CD4-positive, alpha-beta T cell treated with Interleukin-21 for 1 hour (primary cell): ENCODE measurements around the gene NAT14.
"Not testable (repeated sequence)": the region's sequence is repeated elsewhere in the genome, so short reads cannot be mapped to it uniquely, and the experiment has no call there.

Experiments
- DNase-seq: peaks from one replicate; pipeline ENCODE4 v3.0.0-alpha.2; 2020

NAT14 gene

GRCh38 chr19:55484593-55485438 lies at the start of gene NAT14:
NAT14 (plus strand) TSS chr19:55485188; CDS start chr19:55485709, 521 bp downstream.
- peak; percentile 72 for DNase-seq

GRCh38 chr19:55436847-55437246 lies 48.1 kb upstream of the NAT14 start:
- no peak for DNase-seq

GRCh38 chr19:55437410-55437809 lies 47.6 kb upstream of the NAT14 start:
- DNase-seq, result peak; percentile 17

- no peak for DNase-seq
Observed at GRCh38 chr19:55439052-55439451, 45.9 kb upstream of the NAT14 start.

GRCh38 chr19:55440411-55441105 lies 44.4 kb upstream of the NAT14 start:
- DNase-seq, result no peak

GRCh38 chr19:55441319-55441691 lies 43.7 kb upstream of the NAT14 start:
- DNase-seq, result no peak

- DNase-seq, result no peak
Observed at GRCh38 chr19:55441692-55442321, 43.2 kb upstream of the NAT14 start.

GRCh38 chr19:55442372-55442961 lies 42.5 kb upstream of the NAT14 start:
- no peak for DNase-seq

- no peak for DNase-seq
Observed at GRCh38 chr19:55443045-55443823, 41.8 kb upstream of the NAT14 start, which contains the start of gene SHISA7. SHISA7 (minus strand) TSS chr19:55443300; CDS start chr19:55442863, 437 bp downstream.

GRCh38 chr19:55443824-55444480 lies 41.0 kb upstream of the NAT14 start:
- DNase-seq, result no peak

GRCh38 chr19:55444646-55445045 lies 40.3 kb upstream of the NAT14 start:
- DNase-seq, result no peak

- no peak for DNase-seq
Observed at GRCh38 chr19:55446060-55446459, 38.9 kb upstream of the NAT14 start.

GRCh38 chr19:55447421-55448174 lies 37.4 kb upstream of the NAT14 start:
- DNase-seq, result no peak

GRCh38 chr19:55448175-55448490 lies 36.9 kb upstream of the NAT14 start:
- not testable (repeated sequence) for DNase-seq

GRCh38 chr19:55449469-55449868 lies 35.5 kb upstream of the NAT14 start:
- no peak for DNase-seq

GRCh38 chr19:55451163-55451964 lies 33.6 kb upstream of the NAT14 start:
- peak; percentile 29 for DNase-seq

GRCh38 chr19:55451965-55452748 lies 32.8 kb upstream of the NAT14 start:
- peak; percentile 47 for DNase-seq

- DNase-seq, result peak; percentile 57
Observed at GRCh38 chr19:55452749-55453346, 32.1 kb upstream of the NAT14 start.
